ENCODE data around the gene ZMYND8.

Gene ZMYND8

GRCh38 chr20:47284373-47284772, 72.1 kb downstream of the ZMYND8 start:
- no peaks in the 10 kb centered on the region for H3K9me3 ChIP-seq (ENCODE audit: low read length)
- H3K36me3 ChIP-seq (ENCODE audit: insufficient read depth, low read length) = peaks cover 97% of the 10 kb centered on the region
- TF ChIP-seq CTCF (IDR thresholded peaks at IDR 0.05; ENCODE audit: low read length) (no peak), EZH2 (IDR thresholded peaks at IDR 0.05; ENCODE audit: borderline replicate concordance, low read length) (no peak)
- H3K27ac ChIP-seq (ENCODE audit: low read depth, low read length, poor library complexity, severe bottlenecking) = no peak overlapping the region
- no peak overlapping the region for H2AFZ ChIP-seq (ENCODE audit: low read length)
- H4K20me1 ChIP-seq (ENCODE audit: insufficient read depth, low read length) = no peaks in the 10 kb centered on the region
- H3K4me3 ChIP-seq (ENCODE audit: low read depth, low read length, poor library complexity, severe bottlenecking) = no peak overlapping the region
- H3K79me2 ChIP-seq (ENCODE audit: insufficient read depth, low read length) = no peaks in the 10 kb centered on the region
- no peaks in the 10 kb centered on the region for H3K4me1 ChIP-seq (ENCODE audit: insufficient read depth, low read length, severe bottlenecking)
- H3K27me3 ChIP-seq (ENCODE audit: insufficient read depth, low read length) = no peaks in the 10 kb centered on the region
- H3K9ac ChIP-seq (ENCODE audit: low read length) = no peak overlapping the region
- H3F3A ChIP-seq (ENCODE audit: insufficient read depth, low read length) = no peaks in the 10 kb centered on the region
- H3K9me2 ChIP-seq (ENCODE audit: low read depth, low read length) = no peaks in the 10 kb centered on the region
- no peak overlapping the region for H3K4me2 ChIP-seq (ENCODE audit: low read length)

- Histone ChIP-seq H3F3A (ENCODE audit: insufficient read depth, low read length) (no peaks in the 10 kb centered on the region), H3K4me2 (ENCODE audit: low read length) (no peak overlapping the region), H3K27ac (ENCODE audit: low read depth, low read length, poor library complexity, severe bottlenecking) (no peak overlapping the region), H2AFZ (ENCODE audit: low read length) (no peak overlapping the region), H3K36me3 (ENCODE audit: insufficient read depth, low read length) (peaks cover 97% of the 10 kb centered on the region), H3K4me1 (ENCODE audit: insufficient read depth, low read length, severe bottlenecking) (no peaks in the 10 kb centered on the region), H3K4me3 (ENCODE audit: low read depth, low read length, poor library complexity, severe bottlenecking) (no peak overlapping the region), H3K79me2 (ENCODE audit: insufficient read depth, low read length) (no peaks in the 10 kb centered on the region), H3K9me2 (ENCODE audit: low read depth, low read length) (no peaks in the 10 kb centered on the region), H3K27me3 (ENCODE audit: insufficient read depth, low read length) (no peaks in the 10 kb centered on the region), H3K9ac (ENCODE audit: low read length) (no peak overlapping the region), H4K20me1 (ENCODE audit: insufficient read depth, low read length) (no peaks in the 10 kb centered on the region), H3K9me3 (ENCODE audit: low read length) (no peaks in the 10 kb centered on the region)
- TF ChIP-seq EZH2 (IDR thresholded peaks at IDR 0.05; ENCODE audit: borderline replicate concordance, low read length) (no peak), CTCF (IDR thresholded peaks at IDR 0.05; ENCODE audit: low read length) (no peak)
These were observed 73.1 kb downstream of the ZMYND8 start for GRCh38 chr20:47283411-47283810.

GRCh38 chr20:47282864-47283263, 73.6 kb downstream of the ZMYND8 start:
- TF ChIP-seq CTCF (IDR thresholded peaks at IDR 0.05; ENCODE audit: low read length) (no peak), EZH2 (IDR thresholded peaks at IDR 0.05; ENCODE audit: borderline replicate concordance, low read length) (no peak)
- no peaks in the 10 kb centered on the region for H3K9me3 ChIP-seq (ENCODE audit: low read length)
- H3K4me1 ChIP-seq (ENCODE audit: insufficient read depth, low read length, severe bottlenecking) = no peaks in the 10 kb centered on the region
- H2AFZ ChIP-seq (ENCODE audit: low read length) = no peak overlapping the region
- H3K9me2 ChIP-seq (ENCODE audit: low read depth, low read length) = no peaks in the 10 kb centered on the region
- H3F3A ChIP-seq (ENCODE audit: insufficient read depth, low read length) = no peaks in the 10 kb centered on the region
- no peak overlapping the region for H3K4me3 ChIP-seq (ENCODE audit: low read depth, low read length, poor library complexity, severe bottlenecking)
- no peaks in the 10 kb centered on the region for H4K20me1 ChIP-seq (ENCODE audit: insufficient read depth, low read length)
- no peak overlapping the region for H3K27ac ChIP-seq (ENCODE audit: low read depth, low read length, poor library complexity, severe bottlenecking)
- no peaks in the 10 kb centered on the region for H3K79me2 ChIP-seq (ENCODE audit: insufficient read depth, low read length)
- H3K36me3 ChIP-seq (ENCODE audit: insufficient read depth, low read length) = peaks cover 97% of the 10 kb centered on the region
- H3K27me3 ChIP-seq (ENCODE audit: insufficient read depth, low read length) = no peaks in the 10 kb centered on the region
- H3K9ac ChIP-seq (ENCODE audit: low read length) = no peak overlapping the region
- H3K4me2 ChIP-seq (ENCODE audit: low read length) = no peak overlapping the region

Data from OCI-LY1 (cell line).